ENCODE data around the gene SYNE3. TPM values are rescaled to one million over a fixed set of nuclear protein-coding genes. Genes with fewer than 3 reads are reported as not detected.

The SYNE3 gene
- total and polyA plus RNA-seq, 4 experiments from 2014 or later = 4.3 to 52.2 (median 28.3) TPM

DNA sequence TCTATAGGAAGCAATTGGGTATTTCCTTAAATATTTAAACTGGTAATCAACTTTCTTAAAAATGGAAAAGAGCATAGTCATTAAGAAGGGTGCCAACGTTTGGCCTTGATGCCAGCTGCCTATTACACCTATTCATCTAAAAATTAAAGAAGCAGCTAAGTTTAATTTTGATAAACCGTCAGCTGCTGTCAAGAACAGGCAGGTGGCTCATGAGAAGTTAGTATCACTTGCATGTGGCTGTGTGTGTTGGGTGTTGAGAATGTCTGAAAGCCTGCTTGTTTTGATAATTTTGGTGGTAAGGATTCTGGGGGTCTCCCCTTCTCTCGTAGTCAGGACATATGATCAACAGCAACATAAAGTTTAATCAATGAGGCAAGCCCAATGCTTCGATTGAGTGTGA is 24.9 kb upstream of the SYNE3 start:
- Mint-ChIP-seq H3K9me3 (no peaks in the 10 kb centered on the region), H3K36me3 (peaks cover 9 to 12% of the 10 kb centered on the region in 2 donors), H3K4me1 (peaks cover 20 to 39% (median 24%) of the 10 kb centered on the region in 4 donors), H3K27ac (no peak overlapping the region), H3K27me3 (no peaks in the 10 kb centered on the region), H3K4me3 (no peak overlapping the region)
- no peak overlapping the region for H3K27ac ChIP-seq (ENCODE audit: low read depth, low read length)
- no peaks in the 10 kb centered on the region for H3K36me3 ChIP-seq (ENCODE audit: insufficient read depth, low read length)
- DNase-seq = no peak
- CTCF ChIA-PET (ENCODE audit: partially characterized antibody) = interaction anchor here (1.4 to 25.2 kb wide), 3 partner anchors 14 to 88 kb away, joined by 3 to 845 read pairs (median 11); no protein-coding TSS in a partner anchor
- peaks cover 8% of the 10 kb centered on the region for H3K4me1 ChIP-seq (ENCODE audit: insufficient read depth, low read length)
- no peaks in the 10 kb centered on the region for H3K9me3 ChIP-seq (ENCODE audit: control insufficient read depth in 1 of 2, low read length in 2 of 2)
- POLR2A ChIA-PET (ENCODE audit: partially characterized antibody) = no interaction called here
- H3K27me3 ChIP-seq (ENCODE audit: insufficient read depth, low read length) = no peaks in the 10 kb centered on the region
- intact Hi-C loops (cut with micrococcal nuclease) = no loop called here
- no peak overlapping the region for H3K4me3 ChIP-seq (ENCODE audit: low read length in 2 of 2)

DNA sequence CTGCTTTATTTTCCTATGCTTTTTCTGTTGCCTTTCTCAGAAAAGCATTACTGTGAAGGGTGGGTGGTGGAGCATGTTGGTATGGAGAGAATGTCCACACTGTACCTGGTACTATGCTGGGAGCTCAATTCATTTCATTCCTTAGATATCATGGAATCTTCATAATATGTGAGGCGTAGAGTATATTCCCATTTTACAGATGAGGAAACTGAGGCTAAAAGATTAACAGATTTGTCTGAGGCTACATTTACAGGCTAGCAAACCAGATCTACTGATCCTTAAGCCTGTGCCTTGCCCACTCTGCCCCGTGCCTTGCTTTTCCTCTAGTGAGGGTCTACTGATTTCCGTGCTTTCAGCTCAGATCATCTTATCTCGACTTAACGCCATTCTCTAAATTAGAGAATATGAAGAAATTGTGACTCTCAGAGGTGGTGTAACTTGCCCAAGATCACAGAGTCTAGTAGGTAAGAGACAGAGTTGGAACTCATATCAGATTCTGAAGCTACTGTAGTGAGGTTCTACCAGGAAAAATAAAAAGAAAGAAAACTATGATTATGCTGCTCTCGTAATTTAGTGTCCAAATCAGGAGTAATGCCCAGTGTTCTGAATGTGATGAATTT is 23.9 kb upstream of the SYNE3 start:
- Mint-ChIP-seq H3K4me1 (peaks cover 30 to 49% (median 34%) of the 10 kb centered on the region in 4 donors), H3K36me3 (peaks cover 9 to 14% of the 10 kb centered on the region in 2 donors), H3K4me3 (no peak overlapping the region), H3K27me3 (no peaks in the 10 kb centered on the region), H3K9me3 (no peaks in the 10 kb centered on the region), H3K27ac (peak overlapping the region in 1 of 7 donors; percentile 65)
- ChIA-PET POLR2A (ENCODE audit: partially characterized antibody) (no interaction called here), CTCF (ENCODE audit: partially characterized antibody) (interaction anchor here (3.1 to 25.2 kb wide), 2 partner anchors 13 to 87 kb away, joined by 11 to 845 read pairs; no protein-coding TSS in a partner anchor)
- H3K9me3 ChIP-seq (ENCODE audit: control insufficient read depth in 1 of 2, low read length in 2 of 2) = no peaks in the 10 kb centered on the region
- no peak overlapping the region for H3K27ac ChIP-seq (ENCODE audit: low read depth, low read length)
- peaks cover 18% of the 10 kb centered on the region for H3K4me1 ChIP-seq (ENCODE audit: insufficient read depth, low read length)
- DNase-seq = no peak
- no peaks in the 10 kb centered on the region for H3K36me3 ChIP-seq (ENCODE audit: insufficient read depth, low read length)
- H3K4me3 ChIP-seq (ENCODE audit: low read length in 2 of 2) = no peak overlapping the region
- H3K27me3 ChIP-seq (ENCODE audit: insufficient read depth, low read length) = no peaks in the 10 kb centered on the region
- intact Hi-C loops (cut with micrococcal nuclease) = no loop called here

DNA sequence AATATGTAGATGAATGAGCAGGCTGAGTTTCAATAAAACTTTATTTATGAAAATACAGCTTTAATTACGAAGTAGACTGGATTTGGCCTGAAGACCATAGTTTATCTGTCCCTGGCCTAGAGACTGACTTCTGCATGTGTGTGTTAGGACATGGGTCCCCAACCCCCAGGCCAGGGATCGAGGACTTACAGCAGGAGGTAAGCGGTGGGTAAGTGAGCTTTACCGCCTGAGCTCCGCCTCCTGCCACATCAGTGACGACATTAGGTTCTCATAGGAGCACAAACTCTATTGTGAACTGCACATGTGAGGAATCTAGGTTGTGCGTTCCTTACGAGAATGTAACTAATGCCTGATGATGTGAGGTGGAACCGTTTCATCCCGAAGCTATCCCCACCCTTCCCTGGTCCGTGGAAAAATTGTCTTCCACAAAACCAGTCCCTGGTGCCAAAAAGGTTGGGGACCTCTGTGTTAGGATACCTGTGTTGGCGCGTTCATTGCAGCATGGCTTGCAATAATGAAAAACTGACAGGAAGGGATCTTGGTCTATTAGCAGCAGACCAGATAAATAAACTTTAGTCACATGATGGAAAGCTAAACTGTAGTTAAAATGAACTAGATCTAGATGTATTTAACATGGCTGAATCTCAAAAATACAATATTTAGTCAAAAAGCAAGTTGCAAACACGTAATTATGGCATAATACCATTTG is 22.5 kb upstream of the SYNE3 start:
- Mint-ChIP-seq H3K4me1 (peaks cover 30 to 51% (median 40%) of the 10 kb centered on the region in 4 donors), H3K27ac (peak overlapping the region in 1 of 7 donors; percentile 41), H3K9me3 (peaks cover 0 to 3% (median 0%) of the 10 kb centered on the region in 8 donors), H3K27me3 (no peaks in the 10 kb centered on the region), H3K36me3 (peaks cover 0 to 9% of the 10 kb centered on the region in 2 donors), H3K4me3 (no peak overlapping the region)
- H3K9me3 ChIP-seq (ENCODE audit: control insufficient read depth in 1 of 2, low read length in 2 of 2) = no peaks in the 10 kb centered on the region
- H3K4me1 ChIP-seq (ENCODE audit: insufficient read depth, low read length) = peaks cover 19% of the 10 kb centered on the region
- POLR2A ChIA-PET (ENCODE audit: partially characterized antibody) = no interaction called here
- no peaks in the 10 kb centered on the region for H3K27me3 ChIP-seq (ENCODE audit: insufficient read depth, low read length)
- H3K36me3 ChIP-seq (ENCODE audit: insufficient read depth, low read length) = no peaks in the 10 kb centered on the region
- intact Hi-C loops (cut with micrococcal nuclease) = no loop called here
- no peak for DNase-seq
- H3K4me3 ChIP-seq (ENCODE audit: low read length in 2 of 2) = no peak overlapping the region
- H3K27ac ChIP-seq (ENCODE audit: low read depth, low read length) = no peak overlapping the region
- CTCF ChIA-PET (ENCODE audit: partially characterized antibody) = interaction anchor here (1.3 to 25.2 kb wide), 3 partner anchors 11 to 86 kb away, joined by 3 to 845 read pairs (median 11); no protein-coding TSS in a partner anchor

DNA sequence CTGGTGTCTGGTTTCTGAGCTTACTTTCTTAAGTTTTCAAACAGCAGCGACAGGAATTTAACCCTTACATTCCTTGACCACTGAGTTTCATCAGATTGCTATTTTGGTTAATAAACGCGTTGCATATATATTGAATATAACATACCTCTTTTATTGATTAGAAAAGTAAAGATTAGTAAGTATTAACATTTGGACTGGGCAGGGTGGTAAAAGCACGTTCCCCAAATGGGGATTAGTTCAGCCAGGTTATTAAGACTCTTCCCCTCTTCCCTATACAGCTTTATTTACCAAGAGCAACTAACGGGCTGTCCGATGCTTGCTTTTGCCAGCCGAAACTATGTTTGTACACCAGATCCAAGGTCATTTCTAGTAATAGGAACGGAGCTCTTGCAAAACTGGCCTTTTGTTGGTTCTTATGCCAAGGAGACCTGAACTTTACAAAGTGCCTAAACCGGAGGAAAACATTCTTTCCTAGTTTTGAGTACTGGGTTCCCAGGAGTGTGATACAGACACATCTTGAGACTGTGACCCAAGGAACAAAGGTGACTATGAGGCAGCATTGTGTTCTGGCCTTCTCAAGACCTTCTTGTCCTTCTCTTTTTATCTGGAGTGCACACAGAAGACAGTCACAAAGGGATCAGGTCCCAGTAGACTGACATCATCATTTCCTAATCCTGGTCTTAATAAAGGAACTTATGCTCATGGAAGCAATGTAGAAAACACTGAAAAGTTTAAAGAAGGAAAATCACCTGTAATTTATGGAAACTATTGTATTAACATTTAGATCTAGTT is 21.0 kb upstream of the SYNE3 start:
- H3K4me1 Mint-ChIP-seq = peaks cover 40 to 65% (median 53%) of the 10 kb centered on the region in 4 donors
- Histone ChIP-seq H3K36me3 (ENCODE audit: insufficient read depth, low read length) (no peaks in the 10 kb centered on the region), H3K27me3 (ENCODE audit: insufficient read depth, low read length) (no peaks in the 10 kb centered on the region), H3K4me1 (ENCODE audit: insufficient read depth, low read length) (peaks cover 33% of the 10 kb centered on the region), H3K9me3 (ENCODE audit: control insufficient read depth in 1 of 2, low read length in 2 of 2) (no peaks in the 10 kb centered on the region), H3K4me3 (ENCODE audit: low read length in 2 of 2) (no peak overlapping the region), H3K27ac (ENCODE audit: low read depth, low read length) (no peak overlapping the region)
- ChIA-PET CTCF (ENCODE audit: partially characterized antibody) (interaction anchor here (0.7 to 25.2 kb wide), 5 partner anchors 10 to 110 kb away, joined by 3 to 845 read pairs (median 4); no protein-coding TSS in a partner anchor), POLR2A (ENCODE audit: partially characterized antibody) (no interaction called here)
- H3K27me3 Mint-ChIP-seq = no peaks in the 10 kb centered on the region
- H3K4me3 Mint-ChIP-seq = peak overlapping the region in 1 of 8 donors; percentile 26
- H3K27ac Mint-ChIP-seq = no peak overlapping the region
- no peak for DNase-seq
- intact Hi-C loops (cut with micrococcal nuclease) = no loop called here
- peaks cover 0 to 9% of the 10 kb centered on the region in 2 donors for H3K36me3 Mint-ChIP-seq
- peaks cover 0 to 3% (median 0%) of the 10 kb centered on the region in 8 donors for H3K9me3 Mint-ChIP-seq

DNA sequence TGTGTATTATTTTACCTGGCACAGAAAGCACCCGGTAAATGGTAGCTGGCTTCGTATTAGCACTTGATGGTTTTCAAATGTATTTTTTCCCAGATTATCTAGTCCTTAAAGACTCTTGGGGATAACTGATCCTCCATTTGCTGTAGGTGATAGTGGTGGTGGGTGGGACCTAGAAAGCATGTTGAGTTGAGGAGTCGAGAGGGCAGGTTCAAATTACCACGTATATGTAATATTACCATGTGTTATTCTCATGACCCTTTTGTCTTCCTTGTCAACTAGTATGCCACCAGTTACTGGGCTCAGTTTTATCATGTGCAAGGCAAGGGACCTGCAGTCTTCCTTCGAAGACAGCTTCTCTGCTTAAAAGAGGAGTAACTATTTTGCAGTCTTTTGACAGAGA is 20.2 kb upstream of the SYNE3 start:
- POLR2A ChIA-PET (ENCODE audit: partially characterized antibody) = interaction anchor here (0.8 to 4.9 kb wide), 4 partner anchors 18 to 94 kb away, joined by 3 to 39 read pairs (median 4); partner anchors contain the start of gene SYNE3
- no peaks in the 10 kb centered on the region for H3K9me3 ChIP-seq (ENCODE audit: control insufficient read depth in 1 of 2, low read length in 2 of 2)
- H3K27ac ChIP-seq (ENCODE audit: low read depth, low read length) = no peak overlapping the region
- H3K27me3 ChIP-seq (ENCODE audit: insufficient read depth, low read length) = no peaks in the 10 kb centered on the region
- H3K27me3 Mint-ChIP-seq = no peaks in the 10 kb centered on the region
- H3K36me3 ChIP-seq (ENCODE audit: insufficient read depth, low read length) = no peaks in the 10 kb centered on the region
- DNase-seq = no peak
- H3K27ac Mint-ChIP-seq = no peak overlapping the region
- peaks cover 46 to 70% (median 59%) of the 10 kb centered on the region in 4 donors for H3K4me1 Mint-ChIP-seq
- intact Hi-C loops (cut with micrococcal nuclease) = no loop called here
- H3K9me3 Mint-ChIP-seq = peaks cover 0 to 3% (median 0%) of the 10 kb centered on the region in 8 donors
- H3K4me3 Mint-ChIP-seq = peak overlapping the region in 5 of 8 donors; percentile 32 to 96 (median 90)
- CTCF ChIA-PET (ENCODE audit: partially characterized antibody) = interaction anchor here (1.4 to 25.2 kb wide), 4 partner anchors 10 to 109 kb away, joined by 4 to 845 read pairs (median 8); no protein-coding TSS in a partner anchor
- H3K36me3 Mint-ChIP-seq = peaks cover 0 to 11% of the 10 kb centered on the region in 2 donors
- H3K4me3 ChIP-seq (ENCODE audit: low read length in 2 of 2) = no peak overlapping the region
- peaks cover 41% of the 10 kb centered on the region for H3K4me1 ChIP-seq (ENCODE audit: insufficient read depth, low read length)

DNA sequence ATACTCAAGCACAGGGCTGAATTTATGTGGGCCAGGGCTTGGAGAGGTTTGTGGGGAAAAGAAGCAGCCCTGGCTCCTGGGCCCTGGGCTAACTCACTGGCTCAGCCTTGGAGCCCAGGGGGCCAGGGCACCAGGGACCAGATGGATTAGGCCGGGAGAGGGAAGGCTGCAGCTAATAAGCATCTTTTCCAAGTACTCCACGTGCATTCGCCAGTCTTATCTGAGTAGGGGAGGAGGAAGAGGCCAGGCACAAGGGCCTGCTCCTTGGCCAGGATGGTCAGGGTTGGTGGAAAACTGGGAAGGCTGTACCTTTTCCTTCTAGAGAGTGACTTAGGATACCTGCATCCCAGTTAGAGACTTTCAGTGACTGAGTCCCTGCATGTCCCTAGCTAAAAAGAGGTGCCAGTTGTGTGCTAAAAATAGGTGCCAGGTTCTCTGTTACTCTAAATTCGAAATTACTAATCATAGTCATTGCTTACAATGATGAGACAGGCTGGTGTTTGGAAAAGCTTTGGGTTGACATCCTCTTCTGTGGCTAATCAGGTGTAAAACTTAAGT is 19.7 kb upstream of the SYNE3 start:
- Mint-ChIP-seq H3K4me1 (peaks cover 49 to 75% (median 61%) of the 10 kb centered on the region in 4 donors), H3K27ac (peak overlapping the region in 6 of 7 donors; percentile 70 to 95 (median 94)), H3K27me3 (no peaks in the 10 kb centered on the region), H3K36me3 (peaks cover 0 to 11% of the 10 kb centered on the region in 2 donors), H3K9me3 (peaks cover 0 to 3% (median 0%) of the 10 kb centered on the region in 8 donors), H3K4me3 (peak overlapping the region; percentile 90 to 97 (median 94))
- no peak for DNase-seq
- intact Hi-C loops (cut with micrococcal nuclease) = no loop called here
- ChIA-PET POLR2A (ENCODE audit: partially characterized antibody) (interaction anchor here (0.8 to 4.9 kb wide), 6 partner anchors 17 to 378 kb away, joined by 3 to 39 read pairs (median 4); partner anchors contain the start of gene SYNE3), CTCF (ENCODE audit: partially characterized antibody) (interaction anchor here (1.4 to 25.2 kb wide), 5 partner anchors 9 to 108 kb away, joined by 4 to 845 read pairs (median 11); no protein-coding TSS in a partner anchor)
- H3K4me3 ChIP-seq (ENCODE audit: low read length in 2 of 2) = peak overlapping the region in 1 of 2 donors; percentile 74
- peaks cover 46% of the 10 kb centered on the region for H3K4me1 ChIP-seq (ENCODE audit: insufficient read depth, low read length)
- no peaks in the 10 kb centered on the region for H3K27me3 ChIP-seq (ENCODE audit: insufficient read depth, low read length)
- H3K9me3 ChIP-seq (ENCODE audit: control insufficient read depth in 1 of 2, low read length in 2 of 2) = no peaks in the 10 kb centered on the region
- peak overlapping the region; percentile 58 for H3K27ac ChIP-seq (ENCODE audit: low read depth, low read length)
- H3K36me3 ChIP-seq (ENCODE audit: insufficient read depth, low read length) = no peaks in the 10 kb centered on the region
